GM23338 (cell line): ENCODE data around the gene HS6ST3. TPM values are rescaled to one million over a fixed set of nuclear protein-coding genes. Genes with fewer than 3 reads are reported as not detected.

Experiments
- ATAC-seq: fragments of 200-7000 bp; cut with Tn5 transposase; 3 replicates; pipeline ENCODE4 v1.9.1; 2020
- DNase-seq: peaks from one replicate; pipeline ENCODE4 v3.0.0-alpha.2; 2015; ENCODE audit warnings: low spot score
- H2AFZ ChIP-seq: fragments of 200-600 bp; sonication (generic); 2 replicates; pipeline ENCODE4 v1.8.0; 2016; ENCODE audit warnings: antibody characterized with exemption, mild to moderate bottlenecking, moderate library complexity
- H3F3A ChIP-seq: fragments of 200-600 bp; sonication (generic); replicated peaks from 2 replicates; pipeline ENCODE4 v1.8.0; 2017; ENCODE audit warnings: antibody characterized with exemption, mixed run types, low read depth
- H3K27ac ChIP-seq: fragments of 200-600 bp; sonication (generic); 2 replicates; pipeline ENCODE4 v1.6.1; 2016; ENCODE audit warnings: low read depth
- H3K27me3 ChIP-seq: fragments of 200-600 bp; sonication (generic); 2 replicates; pipeline ENCODE4 v1.8.0; 2016; ENCODE audit warnings: mild to moderate bottlenecking, mixed run types, moderate library complexity; ENCODE audit not compliant: insufficient read depth
- H3K36me3 ChIP-seq: fragments of 200-600 bp; sonication (generic); 2 replicates; pipeline ENCODE4 v1.8.0; 2016; ENCODE audit warnings: mild to moderate bottlenecking; ENCODE audit not compliant: insufficient read depth
- H3K4me1 ChIP-seq: fragments of 200-600 bp; sonication (generic); 2 replicates; pipeline ENCODE4 v1.8.0; 2016; ENCODE audit warnings: mild to moderate bottlenecking, moderate library complexity; ENCODE audit not compliant: insufficient read depth
- H3K4me2 ChIP-seq: fragments of 200-600 bp; sonication (generic); 2 replicates; pipeline ENCODE4 v1.7.1; 2017; ENCODE audit warnings: mixed run types
- H3K4me3 ChIP-seq: fragments of 200-600 bp; sonication (generic); 2 replicates; pipeline ENCODE4 v1.6.1; 2016; ENCODE audit warnings: mixed run types
- H3K79me2 ChIP-seq: fragments of 200-600 bp; sonication (generic); replicated peaks from 2 replicates; pipeline ENCODE4 v1.8.0; 2017; ENCODE audit warnings: mild to moderate bottlenecking; ENCODE audit not compliant: insufficient read depth
- H3K9me2 ChIP-seq: fragments of 200-600 bp; sonication (generic); 2 replicates; pipeline ENCODE4 v1.8.0; 2017; ENCODE audit not compliant: insufficient read depth
- H4K20me1 ChIP-seq: fragments of 200-600 bp; sonication (generic); replicated peaks from 2 replicates; pipeline ENCODE4 v1.8.0; 2017; ENCODE audit warnings: mild to moderate bottlenecking; ENCODE audit not compliant: insufficient read depth
- H3K27ac Mint-ChIP-seq: 2 replicates; pipeline ENCODE4 v1.8.0; 2020; ENCODE audit warnings: inconsistent platforms, mild to moderate bottlenecking, moderate library complexity, mixed read lengths
- H3K27me3 Mint-ChIP-seq: 3 replicates; pipeline ENCODE4 v1.8.0; 2022; ENCODE audit warnings: low read depth, mild to moderate bottlenecking, moderate library complexity, mixed read lengths, inconsistent platforms; ENCODE audit not compliant: insufficient read depth, poor library complexity
- H3K36me3 Mint-ChIP-seq: 3 replicates; pipeline ENCODE4 v1.8.0; 2021; ENCODE audit warnings: low read depth, mild to moderate bottlenecking, inconsistent platforms, moderate library complexity, mixed read lengths
- H3K4me1 Mint-ChIP-seq: 3 replicates; pipeline ENCODE4 v1.8.0; 2020; ENCODE audit warnings: mild to moderate bottlenecking, inconsistent platforms, mixed read lengths
- H3K4me3 Mint-ChIP-seq: 3 replicates; pipeline ENCODE4 v1.8.0; 2021; ENCODE audit warnings: moderate library complexity, mild to moderate bottlenecking, inconsistent platforms, mixed read lengths
- H3K9me3 Mint-ChIP-seq: 3 replicates; pipeline ENCODE4 v1.8.0; 2020; ENCODE audit warnings: moderate library complexity, mild to moderate bottlenecking, inconsistent platforms, mixed read lengths
- CREB1 ChIP-seq: fragments of 250-450 bp; sonication (Bioruptor Pico); IDR thresholded peaks from 2 replicates; pipeline ENCODE4 v1.5.0; 2020; ENCODE audit warnings: low read depth, mild to moderate bottlenecking, moderate library complexity
- CTCF ChIP-seq, 2 experiments: fragments of 200-600 bp in 1 of 2; sonication (generic) in 1 of 2; conservative IDR thresholded peaks; 2 replicates each; pipeline versions ENCODE4 v1.5.1 to v1.6.1; 2016 to 2017; ENCODE audit warnings: antibody characterized with exemption in 2 of 2, low read depth in 2 of 2, mild to moderate bottlenecking in 2 of 2, moderate library complexity in 1 of 2
- ETS1 ChIP-seq: IDR thresholded peaks from 2 replicates; pipeline ENCODE4 v1.6.1; 2016; ENCODE audit warnings: antibody characterized with exemption
- EZH2 ChIP-seq: fragments of 200-600 bp; sonication (generic); IDR thresholded peaks from one replicate; pipeline ENCODE4 v1.8.0; 2017; ENCODE audit warnings: antibody characterized with exemption, mild to moderate bottlenecking, low read depth; ENCODE audit not compliant: unreplicated experiment
- EZH2phosphoT487 ChIP-seq: fragments of 200-600 bp; sonication (generic); IDR thresholded peaks from one replicate; pipeline ENCODE4 v1.8.1; 2018; ENCODE audit warnings: antibody characterized with exemption; ENCODE audit not compliant: unreplicated experiment
- JUNB ChIP-seq: IDR thresholded peaks from one replicate; pipeline ENCODE4 v1.6.1; 2016; ENCODE audit warnings: antibody characterized with exemption; ENCODE audit not compliant: unreplicated experiment
- NANOG ChIP-seq: IDR thresholded peaks from 2 replicates; pipeline ENCODE4 v1.6.1; 2016; ENCODE audit warnings: antibody characterized with exemption, borderline replicate concordance
- POLR2AphosphoS5 ChIP-seq: IDR thresholded peaks from 2 replicates; pipeline ENCODE4 v1.6.1; 2016; ENCODE audit warnings: antibody characterized with exemption, low read depth
- REST ChIP-seq: IDR thresholded peaks from one replicate; pipeline ENCODE4 v1.6.1; 2018; ENCODE audit warnings: antibody characterized with exemption; ENCODE audit not compliant: unreplicated experiment
- STAT1 ChIP-seq: IDR thresholded peaks from one replicate; pipeline ENCODE4 v1.6.1; 2016; ENCODE audit warnings: antibody characterized with exemption; ENCODE audit not compliant: unreplicated experiment
- ZNF114 ChIP-seq: fragments of 250-450 bp; sonication (Bioruptor Pico); IDR thresholded peaks from 2 replicates; pipeline ENCODE4 v1.5.0; 2020; ENCODE audit warnings: mild to moderate bottlenecking, moderate library complexity
- ZNF331 ChIP-seq: fragments of 250-450 bp; sonication (Bioruptor Pico); IDR thresholded peaks from 2 replicates; pipeline ENCODE4 v1.5.0; 2020; ENCODE audit warnings: low read depth, mild to moderate bottlenecking, moderate library complexity
- ZNF462 ChIP-seq: fragments of 250-450 bp; sonication (Bioruptor Pico); IDR thresholded peaks from 2 replicates; pipeline ENCODE4 v1.5.0; 2020; ENCODE audit warnings: mild to moderate bottlenecking, moderate library complexity
- long read RNA-seq: library from polyadenylated mRNA; unstranded; transcript quantifications from one replicate; pipeline ENCODE4 v2.0.0, GENCODE V29; 2020; ENCODE audit not compliant: unreplicated experiment
- polyA plus RNA-seq: library from polyadenylated mRNA; unstranded; fragments of >200 nt; fragmentation: Nextera tagmentation; extraction: Ambion mirVana; gene quantifications from 2 replicates; pipeline ENCODE4 v1.2.1, GENCODE V29; 2016
- total RNA-seq: library from RNA; depleted of rRNA; stranded (reverse); fragments of >200 nt; shearing (Covaris generic); gene quantifications from 2 replicates; pipeline ENCODE4 v1.2.3, GENCODE V29; 2014; rRNA removed

The HS6ST3 gene
- total RNA-seq: 0.80 and 1.2 TPM in 2 replicates
- polyA plus RNA-seq: 0.40 and 0.52 TPM in 2 replicates
- long read RNA-seq: 0 reads

- H3K27me3 Mint-ChIP-seq: peaks cover 47% of the 10 kb centered on the region
- peak; percentile 73 for ATAC-seq
- peak; percentile 75 for DNase-seq
These were observed at the start of gene HS6ST3 for GRCh38 chr13:96089749-96090239. Gene HS6ST3 (plus strand): TSS chr13:96090107.

More at GRCh38 chr13:96089749-96090239, at the start of gene HS6ST3:
- Mint-ChIP-seq H3K4me3 (peak within 1 kb of the TSS; percentile 75), H3K27ac (no peak within 1 kb of the TSS), H3K4me1 (peaks cover 27% of the 10 kb centered on the region), H3K36me3 (no peaks in the 10 kb centered on the region), H3K9me3 (no peaks in the 10 kb centered on the region; the same call in 2 of the 3 replicates)
- TF ChIP-seq CREB1 (CRISPR knock-in tag) (no peak), JUNB (no peak), EZH2phosphoT487 (no peak), STAT1 (no peak), ZNF462 (CRISPR knock-in tag) (no peak), EZH2 (peak; percentile 66), REST (no peak), ZNF114 (CRISPR knock-in tag) (no peak), NANOG (no peak), CTCF (conservative IDR thresholded peaks at IDR 0.05; ENCODE audit: low read depth in 2 of 2) (no peak), ZNF331 (CRISPR knock-in tag) (no peak), ETS1 (no peak), POLR2AphosphoS5 (peak; percentile 52; the same call in 1 of the 2 replicates)
- no peaks in the 10 kb centered on the region for H3F3A ChIP-seq
- peaks cover 17% of the 10 kb centered on the region for H3K4me1 ChIP-seq
- peak within 1 kb of the TSS; percentile 95 for H2AFZ ChIP-seq
- peak within 1 kb of the TSS; percentile 83 for H3K4me3 ChIP-seq
- no peaks in the 10 kb centered on the region for H4K20me1 ChIP-seq
- H3K27ac ChIP-seq: no peak within 1 kb of the TSS
- H3K4me2 ChIP-seq: peak within 1 kb of the TSS; percentile 94
- no peaks in the 10 kb centered on the region for H3K36me3 ChIP-seq
- H3K27me3 ChIP-seq: peaks cover 69% of the 10 kb centered on the region
- H3K79me2 ChIP-seq: no peaks in the 10 kb centered on the region; the same call in 1 of the 2 replicates
- no peaks in the 10 kb centered on the region for H3K9me2 ChIP-seq
